Astrocyte (in vitro differentiated cells and primary cell): ENCODE measurements around the gene DERA. TPM values are rescaled to one million over a fixed set of nuclear protein-coding genes. Genes with fewer than 3 reads are reported as not detected.

Source experiments
- DNase-seq: peaks from one replicate; pipeline ENCODE4 v3.0.0-alpha.2; 2010; ENCODE audit warnings: low read depth
- FAIRE-seq: peaks from 2 replicates; lab custom pipeline; 2011; peaks lifted over from hg19 to GRCh38; lab: Jason Lieb, UNC
- H2AFZ ChIP-seq: 2 replicates; pipeline ENCODE4 v1.6.0; 2012; ENCODE audit warnings: low read depth, low read length, inconsistent platforms
- H3K27ac ChIP-seq: 2 replicates; pipeline ENCODE4 v1.5.1; 2011; ENCODE audit warnings: low read depth, low read length, inconsistent platforms
- H3K27me3 ChIP-seq: 2 replicates; pipeline ENCODE4 v1.6.0; 2011; ENCODE audit warnings: low read length, inconsistent platforms; ENCODE audit not compliant: insufficient read depth
- H3K36me3 ChIP-seq: 2 replicates; pipeline ENCODE4 v1.5.1; 2011; ENCODE audit warnings: low read length, inconsistent platforms; ENCODE audit not compliant: insufficient read depth
- H3K4me1 ChIP-seq: 2 replicates; pipeline ENCODE4 v1.5.1; 2011; ENCODE audit warnings: low read length, inconsistent platforms; ENCODE audit not compliant: insufficient read depth
- H3K4me2 ChIP-seq: 2 replicates; pipeline ENCODE4 v1.6.0; 2012; ENCODE audit warnings: low read length, inconsistent platforms
- H3K4me3 ChIP-seq: 2 replicates; pipeline ENCODE4 v1.5.1; 2011; ENCODE audit warnings: low read depth, mild to moderate bottlenecking, low read length, inconsistent platforms; ENCODE audit not compliant: insufficient read depth
- H3K79me2 ChIP-seq: 2 replicates; pipeline ENCODE4 v1.6.0; 2012; ENCODE audit warnings: mild to moderate bottlenecking, low read length, inconsistent platforms; ENCODE audit not compliant: insufficient read depth
- H3K9ac ChIP-seq: 2 replicates; pipeline ENCODE4 v1.6.0; 2012; ENCODE audit warnings: mild to moderate bottlenecking, low read length, inconsistent platforms
- H3K9me3 ChIP-seq: 2 replicates; pipeline ENCODE4 v1.5.1; 2012; ENCODE audit warnings: low read depth, mild to moderate bottlenecking, low read length, inconsistent platforms; ENCODE audit not compliant: insufficient read depth
- H4K20me1 ChIP-seq: 2 replicates; pipeline ENCODE4 v1.6.0; 2012; ENCODE audit warnings: low read length, inconsistent platforms; ENCODE audit not compliant: insufficient read depth
- H3K27ac Mint-ChIP-seq: one replicate; pipeline ENCODE4 v1.8.0; 2021; ENCODE audit warnings: mild to moderate bottlenecking, mixed read lengths; ENCODE audit not compliant: unreplicated experiment
- H3K27me3 Mint-ChIP-seq: one replicate; pipeline ENCODE4 v1.8.0; 2021; ENCODE audit warnings: low read depth, mixed read lengths; ENCODE audit not compliant: unreplicated experiment
- H3K36me3 Mint-ChIP-seq: one replicate; pipeline ENCODE4 v1.8.0; 2021; ENCODE audit warnings: low read depth, mixed read lengths; ENCODE audit not compliant: unreplicated experiment
- H3K4me1 Mint-ChIP-seq: one replicate; pipeline ENCODE4 v1.8.0; 2021; ENCODE audit warnings: low read depth, mixed read lengths; ENCODE audit not compliant: unreplicated experiment
- H3K4me3 Mint-ChIP-seq: one replicate; pipeline ENCODE4 v1.8.0; 2021; ENCODE audit warnings: mild to moderate bottlenecking, moderate library complexity, mixed read lengths; ENCODE audit not compliant: unreplicated experiment
- H3K9me3 Mint-ChIP-seq: one replicate; pipeline ENCODE4 v1.8.0; 2021; ENCODE audit warnings: mild to moderate bottlenecking, mixed read lengths; ENCODE audit not compliant: unreplicated experiment
- EZH2 ChIP-seq: IDR thresholded peaks from 2 replicates; pipeline ENCODE4 v1.6.1; 2012; ENCODE audit warnings: mild to moderate bottlenecking, low read length, inconsistent platforms; ENCODE audit not compliant: insufficient read depth
- total RNA-seq: library from RNA; stranded (reverse); gene quantifications from 2 replicates; pipeline ENCODE4 v1.2.1, GENCODE V29; 2021
- TF ChIP-seq, protein P1 (sequence below): IDR thresholded peaks from 2 replicates; pipeline ENCODE4 v1.5.1; 2011; ENCODE audit warnings: low read depth, mild to moderate bottlenecking, inconsistent platforms, low read length, moderate library complexity; ENCODE audit not compliant: insufficient read depth

DERA gene
- total RNA-seq, 1 donor from 2014 or later: 40.1 TPM

DNA sequence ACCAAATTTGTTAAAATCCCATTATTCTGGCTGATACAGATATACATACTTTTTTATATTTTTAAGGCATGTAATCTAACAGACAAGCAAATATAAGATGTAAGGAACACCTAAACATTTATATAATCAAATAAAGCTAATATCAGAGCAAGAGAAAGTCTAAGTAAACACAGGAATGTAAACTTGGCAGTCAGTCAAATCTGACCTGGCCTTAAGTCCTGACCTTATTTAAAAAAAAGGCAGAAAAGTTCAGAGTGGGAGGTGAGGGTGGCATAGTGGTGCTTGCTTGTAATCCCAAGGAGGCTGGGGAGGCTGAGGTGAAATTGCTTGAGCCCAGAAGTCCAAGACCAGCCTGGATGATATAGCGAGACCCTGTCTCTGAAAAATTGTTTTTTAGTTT lies 152.6 kb downstream of the DERA start:
- FAIRE-seq: no peak
- H3K36me3 Mint-ChIP-seq: no peaks in the 10 kb centered on the region

DNA sequence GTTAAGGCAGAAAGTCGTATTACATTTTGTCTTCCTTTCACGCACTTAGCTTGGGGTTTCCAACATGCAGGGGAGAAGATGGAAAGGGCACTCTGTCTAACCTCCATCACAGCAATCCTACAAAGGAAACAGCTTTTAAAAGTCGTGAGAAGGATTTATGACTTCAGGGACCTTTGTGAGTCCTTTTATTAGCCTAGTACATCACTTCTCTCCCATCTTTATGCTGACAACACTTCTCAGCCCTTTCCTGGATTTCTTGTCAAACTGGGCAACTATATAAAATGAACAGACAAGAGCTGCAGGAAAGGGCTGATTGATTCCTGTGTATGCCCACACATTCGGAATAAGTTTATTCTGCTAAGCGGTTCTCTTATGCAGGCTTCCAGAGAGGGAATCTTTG lies 159.0 kb downstream of the DERA start:
- no peak overlapping the region for H2AFZ ChIP-seq
- DNase-seq (no peak), FAIRE-seq (no peak)
- no peaks in the 10 kb centered on the region for H3K27me3 Mint-ChIP-seq
- no peaks in the 10 kb centered on the region for H3K9me3 Mint-ChIP-seq
- H3K36me3 Mint-ChIP-seq: no peaks in the 10 kb centered on the region
- H3K9me3 ChIP-seq: no peaks in the 10 kb centered on the region
- H3K79me2 ChIP-seq: no peaks in the 10 kb centered on the region
- no peak overlapping the region for H3K27ac ChIP-seq
- H4K20me1 ChIP-seq: no peaks in the 10 kb centered on the region
- no peak overlapping the region for H3K4me2 ChIP-seq
- no peaks in the 10 kb centered on the region for H3K4me1 Mint-ChIP-seq
- no peak overlapping the region for H3K27ac Mint-ChIP-seq
- no peak overlapping the region for H3K9ac ChIP-seq
- H3K4me3 ChIP-seq: no peak overlapping the region
- TF ChIP-seq EZH2: no peak
- TF ChIP-seq, protein P1, sequence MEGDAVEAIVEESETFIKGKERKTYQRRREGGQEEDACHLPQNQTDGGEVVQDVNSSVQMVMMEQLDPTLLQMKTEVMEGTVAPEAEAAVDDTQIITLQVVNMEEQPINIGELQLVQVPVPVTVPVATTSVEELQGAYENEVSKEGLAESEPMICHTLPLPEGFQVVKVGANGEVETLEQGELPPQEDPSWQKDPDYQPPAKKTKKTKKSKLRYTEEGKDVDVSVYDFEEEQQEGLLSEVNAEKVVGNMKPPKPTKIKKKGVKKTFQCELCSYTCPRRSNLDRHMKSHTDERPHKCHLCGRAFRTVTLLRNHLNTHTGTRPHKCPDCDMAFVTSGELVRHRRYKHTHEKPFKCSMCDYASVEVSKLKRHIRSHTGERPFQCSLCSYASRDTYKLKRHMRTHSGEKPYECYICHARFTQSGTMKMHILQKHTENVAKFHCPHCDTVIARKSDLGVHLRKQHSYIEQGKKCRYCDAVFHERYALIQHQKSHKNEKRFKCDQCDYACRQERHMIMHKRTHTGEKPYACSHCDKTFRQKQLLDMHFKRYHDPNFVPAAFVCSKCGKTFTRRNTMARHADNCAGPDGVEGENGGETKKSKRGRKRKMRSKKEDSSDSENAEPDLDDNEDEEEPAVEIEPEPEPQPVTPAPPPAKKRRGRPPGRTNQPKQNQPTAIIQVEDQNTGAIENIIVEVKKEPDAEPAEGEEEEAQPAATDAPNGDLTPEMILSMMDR: no peak
- no peaks in the 10 kb centered on the region for H3K4me1 ChIP-seq
- no peaks in the 10 kb centered on the region for H3K36me3 ChIP-seq
- no peaks in the 10 kb centered on the region for H3K27me3 ChIP-seq
- H3K4me3 Mint-ChIP-seq: no peak overlapping the region

More for the DNA sequence above, 152.6 kb downstream of the DERA start:
- H3K36me3 ChIP-seq: no peaks in the 10 kb centered on the region
- no peak overlapping the region for H3K27ac ChIP-seq
- H3K9ac ChIP-seq: no peak overlapping the region
- no peaks in the 10 kb centered on the region for H3K4me1 Mint-ChIP-seq
- H3K27ac Mint-ChIP-seq: no peak overlapping the region
- no peaks in the 10 kb centered on the region for H3K79me2 ChIP-seq
- no peak overlapping the region for H2AFZ ChIP-seq
- no peak overlapping the region for H3K4me3 ChIP-seq
- no peak overlapping the region for H3K4me2 ChIP-seq
- no peak overlapping the region for H3K4me3 Mint-ChIP-seq
- no peaks in the 10 kb centered on the region for H4K20me1 ChIP-seq
- H3K27me3 ChIP-seq: no peaks in the 10 kb centered on the region
- no peaks in the 10 kb centered on the region for H3K4me1 ChIP-seq
- peaks cover 2% of the 10 kb centered on the region for H3K9me3 Mint-ChIP-seq
- H3K27me3 Mint-ChIP-seq: no peaks in the 10 kb centered on the region
- H3K9me3 ChIP-seq: no peaks in the 10 kb centered on the region
- peak; percentile 6 for DNase-seq
- TF ChIP-seq, protein P1: no peak
- TF ChIP-seq EZH2: no peak

DNA sequence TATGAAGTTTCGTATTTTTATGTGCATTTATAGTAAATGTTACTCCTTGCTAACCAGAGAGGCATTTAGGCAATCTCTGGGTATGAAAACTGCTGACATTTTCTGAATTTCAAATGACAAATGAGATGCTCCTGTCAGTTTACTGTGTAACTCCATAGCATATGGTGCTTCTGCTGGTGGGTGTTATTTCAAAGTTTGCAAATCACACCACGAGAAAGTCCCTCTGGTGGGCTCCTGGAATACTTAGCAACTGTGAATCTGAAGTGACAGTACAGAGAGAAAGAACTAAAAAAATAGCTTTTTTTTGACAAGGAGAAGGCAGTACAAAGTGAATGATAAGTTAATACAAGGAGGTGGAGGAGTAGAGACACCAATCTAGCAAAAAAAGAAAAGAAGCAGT lies 161.5 kb downstream of the DERA start:
- H3K4me3 Mint-ChIP-seq: no peak overlapping the region
- H3K27me3 Mint-ChIP-seq: no peaks in the 10 kb centered on the region
- FAIRE-seq: no peak

More for the DNA sequence above, 161.5 kb downstream of the DERA start:
- Histone ChIP-seq H3K4me2 (no peak overlapping the region), H3K9ac (no peak overlapping the region), H3K4me1 (no peaks in the 10 kb centered on the region), H3K27ac (no peak overlapping the region), H3K9me3 (no peaks in the 10 kb centered on the region), H4K20me1 (no peaks in the 10 kb centered on the region), H2AFZ (no peak overlapping the region), H3K79me2 (no peaks in the 10 kb centered on the region), H3K4me3 (no peak overlapping the region), H3K36me3 (no peaks in the 10 kb centered on the region), H3K27me3 (no peaks in the 10 kb centered on the region)
- H3K27ac Mint-ChIP-seq: no peak overlapping the region
- no peaks in the 10 kb centered on the region for H3K9me3 Mint-ChIP-seq
- TF ChIP-seq, protein P1: no peak
- no peak for TF ChIP-seq EZH2
- no peak for DNase-seq
- no peaks in the 10 kb centered on the region for H3K4me1 Mint-ChIP-seq
- H3K36me3 Mint-ChIP-seq: no peaks in the 10 kb centered on the region
